HG02571 (cell line): ENCODE results near the gene ANKRD65.
"Not testable (repeated sequence)": the region's sequence is repeated elsewhere in the genome, so short reads cannot be mapped to it uniquely, and the experiment has no call there.

Experiments
- ATAC-seq: cut with Tn5 transposase; IDR thresholded peaks from one replicate; pipeline ENCODE4 v1.9.1; 2021; ENCODE audit warnings: mild to moderate bottlenecking, moderate library complexity; ENCODE audit not compliant: unreplicated experiment

ANKRD65 gene

GRCh38 chr1:1430992-1431844 lies 10.1 kb upstream of the ANKRD65 start:
- ATAC-seq = no peak

DNA sequence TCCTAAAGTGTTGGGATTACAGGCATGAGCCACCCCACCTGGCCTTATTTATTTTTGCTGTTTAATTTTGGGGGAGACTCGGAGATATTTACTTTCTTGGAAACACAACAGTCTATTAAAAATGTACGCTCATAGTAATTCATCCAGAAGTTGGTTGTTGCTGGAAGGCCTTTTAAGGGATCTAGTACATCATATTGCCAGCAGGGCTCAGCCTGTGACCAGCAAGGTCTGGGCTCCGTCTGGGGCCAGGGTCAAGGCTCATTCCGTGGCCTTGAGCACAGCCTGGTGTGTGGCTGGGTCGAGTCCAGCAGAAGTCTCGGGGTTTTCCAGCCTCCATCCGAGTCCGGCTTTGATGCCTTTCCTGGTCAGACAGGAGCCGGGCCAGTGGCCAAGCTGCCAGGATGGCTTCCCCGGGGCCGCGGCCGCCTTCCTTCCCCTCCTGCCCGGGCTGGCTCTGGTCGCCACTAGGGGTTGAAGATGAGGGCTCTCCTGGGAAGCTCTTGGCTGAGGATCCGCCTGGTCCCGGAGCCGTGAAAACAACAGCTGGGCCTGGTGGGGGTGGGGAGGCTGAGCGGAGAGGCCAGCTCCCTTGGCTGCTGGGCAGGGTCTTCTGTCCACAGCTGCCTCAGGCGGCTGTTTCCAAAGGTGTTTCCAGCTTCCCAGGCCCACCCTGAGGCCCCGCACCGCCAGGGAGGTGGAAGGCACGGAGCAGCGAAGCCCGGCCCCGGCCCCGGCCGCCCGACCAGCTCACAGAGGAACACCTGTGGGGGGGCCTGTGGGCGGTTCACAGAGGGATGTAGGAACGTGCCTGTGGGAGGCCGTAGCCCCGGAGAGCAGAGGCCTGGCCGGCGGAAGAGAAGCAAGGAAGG lies 9.3 kb upstream of the ANKRD65 start:
- no peak for ATAC-seq

DNA sequence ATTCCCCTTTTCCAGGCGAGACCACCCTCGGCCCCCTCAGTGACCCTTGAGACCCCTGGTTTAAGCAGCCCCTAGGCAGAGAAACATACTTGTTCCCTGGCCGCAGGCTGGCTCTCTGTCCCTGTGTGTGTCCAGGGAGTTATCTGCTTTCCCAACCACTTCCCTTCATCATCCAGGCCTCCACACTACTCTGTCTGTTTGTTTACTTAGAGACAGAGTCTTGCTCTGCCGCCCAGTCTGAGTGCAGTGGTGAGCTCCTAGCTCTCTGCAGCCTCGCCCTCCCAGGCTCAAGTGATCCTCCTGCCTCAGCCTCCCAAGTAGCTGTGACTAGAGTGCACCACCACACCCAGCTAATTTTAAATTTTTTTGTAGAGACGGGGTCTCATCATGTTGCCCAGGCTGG lies 8.6 kb upstream of the ANKRD65 start:
- no peak for ATAC-seq

- not testable (repeated sequence) for ATAC-seq
Observed at GRCh38 chr1:1428967-1429366, 7.9 kb upstream of the ANKRD65 start.

GRCh38 chr1:1428174-1428573 lies 7.1 kb upstream of the ANKRD65 start:
- no peak for ATAC-seq

DNA sequence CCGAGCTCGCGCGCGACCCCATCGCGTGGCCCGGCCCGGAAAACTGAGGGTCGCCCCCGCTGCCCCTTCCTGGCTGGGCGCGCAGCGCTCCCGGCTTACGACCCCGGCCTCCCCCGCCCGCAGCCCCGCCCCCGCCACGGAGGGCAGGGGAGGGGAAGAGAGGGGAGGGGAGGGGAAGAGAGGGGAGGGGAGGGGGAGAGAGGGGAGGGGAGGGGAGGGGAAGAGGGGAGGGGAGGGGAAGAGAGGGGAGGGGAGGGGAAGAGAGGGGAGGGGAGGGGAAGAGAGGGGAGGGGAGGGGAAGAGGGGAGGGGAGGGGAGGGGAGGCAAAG lies 6.7 kb upstream of the ANKRD65 start:
- no peak for ATAC-seq

DNA sequence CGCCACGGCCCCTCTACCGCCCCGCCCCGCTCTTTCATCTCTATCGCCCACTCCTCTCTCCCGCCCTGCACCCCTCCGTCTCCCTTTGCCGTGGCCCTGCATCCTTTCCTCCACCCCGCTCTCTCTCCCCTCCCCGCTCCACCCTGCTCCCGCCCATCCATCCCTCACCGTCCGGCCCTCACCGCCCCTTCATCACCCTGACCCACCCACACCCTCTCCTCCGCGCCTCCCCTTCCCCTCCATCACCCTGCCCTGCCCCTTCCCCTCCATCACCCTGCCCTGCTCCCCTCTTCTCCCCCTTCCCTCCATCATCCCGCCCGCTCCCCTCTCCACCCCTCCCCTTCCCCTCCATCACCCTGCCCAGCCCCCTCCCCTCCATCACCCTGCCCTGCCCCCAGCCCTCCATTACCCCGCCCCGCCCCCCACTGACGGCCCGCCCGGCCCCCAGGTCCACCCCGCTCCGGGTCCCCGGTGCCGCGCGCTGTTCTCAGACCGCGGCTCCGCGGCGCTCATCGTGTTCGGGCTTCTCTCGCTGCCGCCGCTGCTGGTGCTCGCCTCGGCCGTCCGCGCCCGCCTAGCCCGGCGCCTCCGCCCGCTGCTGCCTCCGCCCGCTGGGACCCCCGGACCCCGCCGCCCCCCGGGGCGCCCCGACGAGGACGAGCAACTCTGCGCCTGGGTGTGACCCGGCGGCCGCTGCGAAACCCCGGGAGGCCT lies 6.2 kb upstream of the ANKRD65 start:
- no peak for ATAC-seq

DNA sequence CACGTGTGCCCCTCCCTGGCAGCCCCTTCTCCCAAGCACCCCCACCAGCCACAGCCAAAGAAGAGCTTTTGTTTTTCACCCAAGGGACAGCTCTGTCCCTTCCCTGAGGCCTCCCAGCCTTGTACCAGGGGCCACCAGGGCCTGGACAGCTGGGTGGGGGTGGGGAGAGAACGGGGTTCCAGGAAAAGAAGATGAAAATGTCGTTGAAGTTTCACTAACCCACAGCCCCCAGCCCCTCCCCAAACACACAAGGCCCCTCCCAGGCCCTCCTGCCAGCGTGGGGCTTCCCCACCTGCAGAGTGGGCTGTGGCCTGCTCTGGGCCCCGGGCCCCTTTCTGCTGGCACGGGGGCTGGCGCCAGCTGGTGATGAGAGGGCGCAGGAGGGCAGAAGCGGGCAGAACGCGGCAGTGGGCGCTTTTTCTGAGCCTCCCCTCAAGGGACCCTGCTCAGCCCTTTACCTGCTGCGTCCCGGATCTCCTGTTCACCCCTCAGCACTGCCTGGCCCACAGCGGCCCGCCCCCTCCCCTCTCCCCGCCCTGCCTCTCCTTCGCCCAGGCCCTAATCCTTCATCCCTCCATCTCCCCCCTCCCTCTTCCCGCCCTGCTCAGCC lies 5.5 kb upstream of the ANKRD65 start:
- ATAC-seq = no peak

DNA sequence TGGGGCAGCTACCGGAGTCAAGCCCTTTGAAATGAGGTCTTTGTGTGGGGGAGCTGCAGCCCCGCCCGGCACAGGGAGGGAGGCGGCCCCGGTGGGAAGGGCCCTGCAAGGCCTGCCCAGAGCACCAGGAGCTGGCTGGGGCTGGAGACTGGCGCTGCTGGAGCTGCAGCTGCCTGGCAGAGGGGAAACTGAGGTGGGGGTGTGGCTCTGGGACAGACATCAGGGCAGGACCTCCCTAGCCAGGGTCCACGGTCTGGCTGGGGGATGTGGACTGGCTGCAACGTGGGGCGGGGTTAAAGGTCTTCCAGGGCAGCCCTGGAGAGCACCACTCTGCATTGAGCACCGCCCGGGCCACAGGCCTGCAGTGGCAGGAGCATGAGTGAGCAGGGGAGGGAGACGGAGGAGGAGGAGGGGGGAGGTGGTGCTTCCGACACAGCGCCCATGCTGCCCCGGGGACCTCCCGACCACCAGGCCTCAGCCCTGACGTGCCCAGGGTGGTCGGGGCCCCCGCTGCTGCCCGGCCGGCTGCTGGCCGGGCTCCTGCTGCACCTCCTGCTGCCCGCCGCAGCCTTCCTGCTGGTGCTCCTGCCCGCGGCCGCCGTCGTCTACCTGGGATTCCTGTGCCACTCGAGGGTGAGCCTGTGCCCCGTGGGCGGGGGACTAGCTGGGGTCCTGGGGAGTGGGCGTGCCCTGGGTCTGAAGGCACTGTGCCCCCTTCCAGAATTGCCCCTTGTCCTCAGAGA lies 4.8 kb upstream of the ANKRD65 start:
- no peak for ATAC-seq

- no peak for ATAC-seq
Observed at GRCh38 chr1:1425426-1425752, 4.3 kb upstream of the ANKRD65 start.

DNA sequence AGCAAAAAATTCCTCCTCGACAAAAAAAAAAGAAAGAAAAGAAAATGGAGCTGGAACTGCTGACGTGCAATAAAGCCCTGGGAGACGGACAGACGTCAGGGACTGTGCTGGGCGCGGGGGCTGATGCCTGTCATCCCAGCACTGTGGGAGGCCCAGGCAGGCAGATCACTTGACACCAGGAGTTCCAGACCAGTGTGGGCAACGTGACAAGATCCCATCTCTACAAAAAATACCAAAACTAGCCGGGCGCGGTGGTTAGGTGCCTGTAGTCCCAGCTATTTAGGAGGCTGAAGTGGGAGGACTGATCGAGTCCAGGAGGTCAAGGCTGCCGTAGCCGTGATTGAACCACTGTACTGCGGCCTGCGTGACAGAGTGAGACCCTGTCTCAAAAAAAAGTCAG lies 3.6 kb upstream of the ANKRD65 start:
- ATAC-seq = no peak

DNA sequence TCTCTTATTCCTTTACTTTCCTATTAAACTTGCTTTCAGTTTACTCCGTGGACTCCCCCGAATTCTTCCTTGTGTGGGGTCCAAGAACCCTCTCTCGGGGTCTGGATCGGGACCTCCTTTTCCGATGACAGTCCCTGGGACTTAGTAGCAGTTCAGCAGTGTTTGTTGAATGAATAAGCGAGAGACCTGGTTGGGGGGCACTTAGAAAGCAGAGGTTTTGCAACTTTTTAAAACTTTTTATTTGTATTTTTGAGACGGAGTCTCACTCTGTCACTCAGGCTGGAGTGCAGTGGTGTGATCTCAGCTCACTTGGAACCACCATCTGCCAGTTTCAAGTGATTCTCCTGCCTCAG lies 2.1 kb upstream of the ANKRD65 start:
- no peak for ATAC-seq

GRCh38 chr1:1422465-1423244 lies 1.6 kb upstream of the ANKRD65 start:
- no peak for ATAC-seq

DNA sequence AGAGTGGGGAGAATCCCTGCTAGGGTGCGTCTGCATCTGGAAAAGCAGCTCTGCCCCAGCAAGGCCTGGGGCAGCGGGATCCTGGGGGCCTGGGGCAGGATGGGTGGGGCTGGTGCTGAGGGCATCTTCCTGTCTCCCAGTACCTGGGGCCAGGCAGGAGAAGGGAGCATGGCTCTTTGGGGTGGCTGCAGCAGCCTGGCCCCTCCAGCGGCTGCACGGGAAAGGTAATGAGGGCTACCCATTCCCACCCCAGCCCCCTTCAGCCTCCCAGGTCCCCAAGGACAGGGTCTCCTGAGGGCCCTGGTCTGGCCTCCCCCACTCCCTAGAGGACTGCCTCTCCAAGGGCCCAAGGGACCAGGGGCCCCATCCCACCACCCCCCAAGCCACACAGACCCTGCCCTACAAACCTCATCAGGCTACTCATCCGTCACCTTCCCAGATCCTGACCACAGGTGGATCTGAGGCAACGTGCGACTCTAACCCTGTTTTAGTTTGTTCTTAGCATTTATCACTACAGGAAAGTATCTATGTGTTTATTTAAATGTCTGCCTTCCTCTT lies 910 bp upstream of the ANKRD65 start:
- ATAC-seq = no peak

DNA sequence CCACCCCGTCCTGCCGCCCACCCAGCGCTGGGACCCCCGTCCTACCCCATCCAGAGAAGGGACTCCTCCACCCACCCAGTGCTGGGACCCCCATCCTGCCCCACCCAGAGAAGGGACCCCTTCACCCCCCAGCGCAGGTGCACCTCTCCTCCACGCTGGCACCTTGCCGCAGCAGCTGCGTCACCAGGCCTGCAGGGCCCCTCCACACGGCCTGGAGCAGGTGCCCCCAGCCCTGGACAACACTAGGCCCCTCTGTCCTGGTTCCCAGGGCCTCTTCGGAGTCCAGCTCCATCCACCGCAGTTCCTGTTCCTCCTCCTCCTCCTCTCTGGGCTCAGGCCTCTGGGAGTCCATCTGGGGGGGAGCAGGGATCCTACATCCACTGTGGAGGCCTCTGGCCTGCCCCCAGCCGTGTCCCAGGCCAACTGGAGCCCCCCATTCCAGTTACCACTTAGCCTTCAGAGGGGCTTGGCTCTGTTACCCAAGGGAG lies 378 bp downstream of the ANKRD65 start:
- ATAC-seq = no peak

GRCh38 chr1:1419813-1420653 lies 1.0 kb downstream of the ANKRD65 start:
- ATAC-seq = no peak

DNA sequence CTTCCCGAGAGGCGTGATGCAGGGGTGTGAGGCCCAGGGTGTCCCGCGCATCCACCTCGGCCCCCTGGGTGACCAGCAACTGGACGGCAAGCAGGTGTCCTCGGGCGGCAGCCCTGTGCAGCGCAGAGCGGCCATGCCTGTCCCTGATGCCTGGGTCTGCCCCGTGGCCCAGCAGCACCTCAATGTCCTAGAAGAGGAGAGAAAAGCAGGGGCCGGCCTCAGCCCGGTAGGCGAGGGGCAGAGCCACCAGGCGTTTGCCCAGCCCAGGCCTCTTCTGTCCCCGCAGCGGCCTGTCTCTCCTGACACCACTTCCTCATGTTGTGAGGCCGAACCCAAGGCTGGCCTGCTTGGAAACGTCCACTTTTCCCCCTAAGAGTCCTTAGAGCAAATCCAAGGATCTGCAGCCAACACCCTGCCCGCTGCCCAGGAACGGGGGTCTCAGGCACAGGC lies 1.7 kb downstream of the ANKRD65 start:
- ATAC-seq = no peak
